HepG2 (cell line): ENCODE measurements around the gene TBC1D12. TPM values are rescaled to one million over a fixed set of nuclear protein-coding genes. Genes with fewer than 3 reads are reported as not detected.

Experiments
- ATAC-seq: fragments of 200-7000 bp; cut with Tn5 transposase; 3 replicates; pipeline ENCODE4 v1.9.1; 2020; ENCODE audit warnings: mild to moderate bottlenecking, moderate library complexity
- BruUV-seq: library from RNA; stranded (reverse); fragments of 400-500 nt; replicated peaks from 2 replicates; lab custom pipeline; 2021; lab: Mats Ljungman, UMichigan
- CTCF ChIA-PET: fragments of 300-600 bp; formaldehyde crosslinking; extraction: SDS; loops from one replicate; lab custom pipeline; 2021; ENCODE audit warnings: low total read pairs, inconsistent platforms, low intra/inter-chr PET ratio; lab: Yijun Ruan, JAX
- POLR2A ChIA-PET: fragments of 350-600 bp; sonication (Branson Sonifier 250); formaldehyde crosslinking; loops from one replicate; lab custom pipeline; 2020; ENCODE audit warnings: antibody characterized with exemption, inconsistent platforms; lab: Yijun Ruan, JAX
- DNase-seq: peaks from one replicate; pipeline ENCODE4 v3.0.0-alpha.2; 2015; ENCODE audit warnings: low spot score
- FAIRE-seq: peaks from 3 replicates; lab custom pipeline; 2011; peaks lifted over from hg19 to GRCh38; lab: Jason Lieb, UNC
- H2AFZ ChIP-seq: one replicate; pipeline ENCODE4 v1.6.1; 2011; ENCODE audit warnings: low read length, inconsistent platforms
- H3K27ac ChIP-seq: fragments of 300-600 bp; 3 replicates; pipeline ENCODE4 v1.8.0; 2011; ENCODE audit warnings: mixed run types, mild to moderate bottlenecking, mixed read lengths, low read length, inconsistent platforms; ENCODE audit not compliant: insufficient read depth; ENCODE audit errors: extremely low read length
- H3K27me3 ChIP-seq, 2 experiments: fragments of 200-600 bp in 1 of 2; 2 replicates in 1 of 2; 3 replicates in 1 of 2; pipeline versions ENCODE4 v1.6.0 to v1.8.0; 2011; ENCODE audit warnings: low read length in 2 of 2, mild to moderate bottlenecking in 2 of 2, moderate library complexity in 2 of 2, inconsistent platforms in 1 of 2; ENCODE audit not compliant: insufficient read depth in 2 of 2, control insufficient read depth in 1 of 2
- H3K36me3 ChIP-seq, 2 experiments: fragments of 200-600 bp in 1 of 2; replicated peaks in 1 of 2; 2 replicates in 1 of 2; 3 replicates in 1 of 2; pipeline versions ENCODE4 v1.5.1 to v1.8.0; 2011; ENCODE audit warnings: low read length in 2 of 2, inconsistent platforms in 1 of 2; ENCODE audit not compliant: insufficient read depth in 2 of 2, control insufficient read depth in 1 of 2
- H3K4me1 ChIP-seq: 2 replicates; pipeline ENCODE4 v1.5.1; 2012; ENCODE audit warnings: low read length, inconsistent platforms; ENCODE audit not compliant: insufficient read depth
- H3K4me2 ChIP-seq: 2 replicates; pipeline ENCODE4 v1.6.0; 2011; ENCODE audit warnings: low read depth, low read length, inconsistent platforms
- H3K4me3 ChIP-seq, 3 experiments: fragments of 200-600 bp in 1 of 3; sonication (generic), shearing (Covaris generic) in 1 of 3; replicated peaks in 1 of 3; 2 replicates each; pipeline ENCODE4 v1.5.1; 2011 to 2016; ENCODE audit warnings: low read length in 3 of 3, inconsistent platforms in 2 of 3, low read depth in 2 of 3, mild to moderate bottlenecking in 2 of 3, control low read depth in 1 of 3, mixed read lengths in 1 of 3; ENCODE audit not compliant: insufficient read depth in 1 of 3
- H3K79me2 ChIP-seq: one replicate; pipeline ENCODE4 v1.6.1; 2011; ENCODE audit warnings: low read length, inconsistent platforms; ENCODE audit not compliant: insufficient read depth
- H3K9ac ChIP-seq: 2 replicates; pipeline ENCODE4 v1.6.0; 2011; ENCODE audit warnings: mild to moderate bottlenecking, low read depth, low read length, inconsistent platforms; ENCODE audit not compliant: insufficient read depth
- H3K9me3 ChIP-seq: 2 replicates; pipeline ENCODE4 v1.5.1; 2012; ENCODE audit warnings: mild to moderate bottlenecking, low read length
- H4K20me1 ChIP-seq: 2 replicates; pipeline ENCODE4 v1.6.0; 2011; ENCODE audit warnings: inconsistent platforms, mild to moderate bottlenecking, low read length, moderate library complexity; ENCODE audit not compliant: insufficient read depth
- ELF4 ChIP-seq: sonication (generic); formaldehyde crosslinking; IDR thresholded peaks from 2 replicates; pipeline ENCODE4 v1.5.0; 2020; ENCODE audit warnings: missing genetic modification reagents, mild to moderate bottlenecking, moderate library complexity, borderline replicate concordance
- FOSL2 ChIP-seq: sonication (generic); formaldehyde crosslinking; IDR thresholded peaks from 2 replicates; pipeline ENCODE4 v1.4.0; 2020; ENCODE audit warnings: missing genetic modification reagents
- REXO4 ChIP-seq: sonication (generic); formaldehyde crosslinking; IDR thresholded peaks from 2 replicates; pipeline ENCODE4 v1.8.0; 2022; ENCODE audit warnings: missing genetic modification reagents, mild to moderate bottlenecking, borderline replicate concordance
- SMAD1 ChIP-seq: sonication (generic); formaldehyde crosslinking; IDR thresholded peaks from 2 replicates; pipeline ENCODE4 v1.4.0; 2020; ENCODE audit warnings: missing genetic modification reagents, low read depth, mild to moderate bottlenecking, borderline replicate concordance
- TP53 ChIP-seq: sonication (generic); formaldehyde crosslinking; conservative IDR thresholded peaks from 2 replicates; pipeline ENCODE4 v1.4.0; 2020; ENCODE audit warnings: missing genetic modification reagents
- ZNF121 ChIP-seq: sonication (generic); formaldehyde crosslinking; IDR thresholded peaks from 2 replicates; pipeline ENCODE4 v1.5.0; 2020; ENCODE audit warnings: mild to moderate bottlenecking, missing genetic modification reagents
- ZNF7 ChIP-seq: IDR thresholded peaks from 2 replicates; pipeline ENCODE4 v1.6.1; 2016; ENCODE audit warnings: missing biosample characterization, missing genetic modification reagents
- WGBS: methylation state at CpG from one replicate; pipeline ENCODE4 v1.1.6; 2017; ENCODE audit warnings: low lambda C conversion rate; 5-methylcytosine and 5-hydroxymethylcytosine counted together
- in situ Hi-C: cut with HindIII; loops from 2 replicates; pipeline ENCODE4 v1.10.0; 2017; ENCODE audit warnings: low pct_unique_long_range_greater_than_20kb; ENCODE audit not compliant: extremely low pct_ligation_motif_present
- intact Hi-C: fragments of 100-400 bp; cut with micrococcal nuclease; formaldehyde crosslinking; loops from one replicate; pipeline ENCODE4 v1.10.0; 2022; ENCODE audit not compliant: unreplicated experiment
- polyA plus RNA-seq, 8 experiments: library from polyadenylated mRNA; depleted of rRNA in 3 of 8; stranded (reverse) in 7 of 8; unstranded in 1 of 8; fragments of >200 nt; fragmentation: Illumina TruSeq in 4 of 8; extraction: Trizol in 4 of 8; gene quantifications; 2 replicates each; pipeline versions ENCODE4 v1.2.1 to v1.2.3, GENCODE V29; 2011 to 2016; ENCODE audit warnings: low read depth in 4 of 8, missing spikeins in 1 of 8, mixed read lengths in 1 of 8; ENCODE audit not compliant: insufficient read depth in 1 of 8
- total RNA-seq, 5 experiments: library from RNA; depleted of rRNA; stranded (reverse); fragments of >200 nt; fragmentation: Illumina TruSeq; extraction: Trizol; gene quantifications; 2 replicates each; pipeline ENCODE4 v1.2.3, GENCODE V29; 2016; ENCODE audit warnings: low read depth in 1 of 5
- TF ChIP-seq, protein P1 (sequence below): sonication (generic); formaldehyde crosslinking; IDR thresholded peaks from 2 replicates; pipeline ENCODE4 v1.4.0; 2020; ENCODE audit warnings: mild to moderate bottlenecking, missing genetic modification reagents
- TF ChIP-seq, protein P2 (sequence below): sonication (generic); formaldehyde crosslinking; IDR thresholded peaks from one replicate; pipeline ENCODE4 v1.5.1; 2020; ENCODE audit warnings: mild to moderate bottlenecking, missing genetic modification reagents; ENCODE audit errors: not compliant biosample characterization

Gene TBC1D12
- total and polyA plus RNA-seq, 2 of the 13 experiments (the other 11 are each of a cell fraction or from before 2014, with no cell fraction given) = 5.7 to 6.2 TPM

DNA sequence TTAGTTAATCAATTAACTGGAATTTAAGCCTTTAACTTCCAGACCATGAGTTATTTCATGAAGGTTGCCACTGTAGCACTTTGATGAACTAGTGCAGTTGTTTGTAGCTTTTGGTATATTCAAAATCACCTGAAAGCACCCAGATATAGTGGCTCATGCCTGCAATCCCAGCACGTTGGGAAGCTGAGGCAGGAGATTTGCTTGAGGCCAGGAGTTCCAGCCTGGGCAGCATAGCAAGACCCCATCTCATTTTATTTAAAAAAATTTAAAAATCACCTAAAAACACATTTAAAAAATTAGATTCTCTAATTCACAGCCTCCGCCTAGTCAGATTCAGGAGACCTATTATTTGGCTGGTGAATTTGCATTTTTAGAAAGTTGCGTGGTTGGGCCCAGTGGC, 9.0 kb downstream of the TBC1D12 start:
- Histone ChIP-seq H3K27me3 (no peaks in the 10 kb centered on the region), H3K79me2 (peaks cover 68% of the 10 kb centered on the region), H2AFZ (no peak overlapping the region), H3K9me3 (no peaks in the 10 kb centered on the region), H3K4me3 (no peak overlapping the region), H3K9ac (no peak overlapping the region)
- in situ Hi-C loops (no loop called here), intact Hi-C loops (no loop called here)
- no TSS peak for BruUV-seq
- CTCF ChIA-PET = no interaction called here
- ATAC-seq = no peak
- no peak for DNase-seq
- no peak for TF ChIP-seq TP53 (CRISPR knock-in tag)
- TF ChIP-seq REXO4 (CRISPR knock-in tag) = no peak
- peak; percentile 70 for TF ChIP-seq ZNF121 (CRISPR knock-in tag)
- TF ChIP-seq SMAD1 (CRISPR knock-in tag) = no peak
- TF ChIP-seq, all 625 proteins: peak for 1
- Histone ChIP-seq H3K4me2 (no peak overlapping the region), H3K4me1 (peaks cover 36% of the 10 kb centered on the region), H3K27ac (no peak overlapping the region), H4K20me1 (peaks cover under 1% of the 10 kb centered on the region; the same call in 1 of the 2 replicates), H3K36me3 (no peaks in the 10 kb centered on the region)
- 100% methylated on average over 3 of the region's 3 CpGs for WGBS
- POLR2A ChIA-PET = interaction anchor here (1.0 kb wide), 1 partner anchor 10 kb away, joined by 4 read pairs; no protein-coding TSS in a partner anchor
- FAIRE-seq = no peak

DNA sequence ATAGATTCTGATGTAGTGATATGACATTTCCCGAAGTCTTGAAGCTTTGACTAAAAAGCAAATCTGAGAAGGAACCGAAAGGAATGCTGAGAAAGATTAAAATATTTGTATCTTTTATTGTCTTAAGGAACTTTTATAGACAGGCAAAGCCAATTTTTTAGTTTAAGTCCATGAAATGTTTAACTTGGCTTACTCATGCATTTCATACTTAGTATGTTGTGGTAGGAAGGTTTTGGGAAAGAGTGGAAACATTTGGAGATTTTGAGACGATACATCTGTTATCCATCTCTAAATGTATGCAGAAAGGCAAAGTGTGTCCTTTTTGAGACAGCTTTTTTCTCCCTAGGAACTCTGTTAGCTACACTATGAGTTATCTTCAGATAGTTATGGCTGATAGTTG, 10.1 kb downstream of the TBC1D12 start:
- Histone ChIP-seq H4K20me1 (no peaks in the 10 kb centered on the region), H2AFZ (no peak overlapping the region), H3K4me3 (no peak overlapping the region), H3K27me3 (no peaks in the 10 kb centered on the region), H3K4me2 (no peak overlapping the region), H3K27ac (no peak overlapping the region), H3K79me2 (peaks cover 61% of the 10 kb centered on the region), H3K4me1 (peaks cover 24% of the 10 kb centered on the region), H3K9me3 (no peaks in the 10 kb centered on the region), H3K36me3 (no peaks in the 10 kb centered on the region), H3K9ac (no peak overlapping the region)
- no peak for FAIRE-seq
- in situ Hi-C loops = no loop called here
- WGBS = 91% methylated on average over 3 of the region's 3 CpGs
- no peak for DNase-seq
- intact Hi-C loops = no loop called here
- CTCF ChIA-PET = no interaction called here
- no peak for ATAC-seq
- POLR2A ChIA-PET = no interaction called here
- no TSS peak for BruUV-seq
- TF ChIP-seq, protein P1, sequence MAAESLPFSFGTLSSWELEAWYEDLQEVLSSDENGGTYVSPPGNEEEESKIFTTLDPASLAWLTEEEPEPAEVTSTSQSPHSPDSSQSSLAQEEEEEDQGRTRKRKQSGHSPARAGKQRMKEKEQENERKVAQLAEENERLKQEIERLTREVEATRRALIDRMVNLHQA (CRISPR knock-in tag) = no peak
- TF ChIP-seq, protein P2, sequence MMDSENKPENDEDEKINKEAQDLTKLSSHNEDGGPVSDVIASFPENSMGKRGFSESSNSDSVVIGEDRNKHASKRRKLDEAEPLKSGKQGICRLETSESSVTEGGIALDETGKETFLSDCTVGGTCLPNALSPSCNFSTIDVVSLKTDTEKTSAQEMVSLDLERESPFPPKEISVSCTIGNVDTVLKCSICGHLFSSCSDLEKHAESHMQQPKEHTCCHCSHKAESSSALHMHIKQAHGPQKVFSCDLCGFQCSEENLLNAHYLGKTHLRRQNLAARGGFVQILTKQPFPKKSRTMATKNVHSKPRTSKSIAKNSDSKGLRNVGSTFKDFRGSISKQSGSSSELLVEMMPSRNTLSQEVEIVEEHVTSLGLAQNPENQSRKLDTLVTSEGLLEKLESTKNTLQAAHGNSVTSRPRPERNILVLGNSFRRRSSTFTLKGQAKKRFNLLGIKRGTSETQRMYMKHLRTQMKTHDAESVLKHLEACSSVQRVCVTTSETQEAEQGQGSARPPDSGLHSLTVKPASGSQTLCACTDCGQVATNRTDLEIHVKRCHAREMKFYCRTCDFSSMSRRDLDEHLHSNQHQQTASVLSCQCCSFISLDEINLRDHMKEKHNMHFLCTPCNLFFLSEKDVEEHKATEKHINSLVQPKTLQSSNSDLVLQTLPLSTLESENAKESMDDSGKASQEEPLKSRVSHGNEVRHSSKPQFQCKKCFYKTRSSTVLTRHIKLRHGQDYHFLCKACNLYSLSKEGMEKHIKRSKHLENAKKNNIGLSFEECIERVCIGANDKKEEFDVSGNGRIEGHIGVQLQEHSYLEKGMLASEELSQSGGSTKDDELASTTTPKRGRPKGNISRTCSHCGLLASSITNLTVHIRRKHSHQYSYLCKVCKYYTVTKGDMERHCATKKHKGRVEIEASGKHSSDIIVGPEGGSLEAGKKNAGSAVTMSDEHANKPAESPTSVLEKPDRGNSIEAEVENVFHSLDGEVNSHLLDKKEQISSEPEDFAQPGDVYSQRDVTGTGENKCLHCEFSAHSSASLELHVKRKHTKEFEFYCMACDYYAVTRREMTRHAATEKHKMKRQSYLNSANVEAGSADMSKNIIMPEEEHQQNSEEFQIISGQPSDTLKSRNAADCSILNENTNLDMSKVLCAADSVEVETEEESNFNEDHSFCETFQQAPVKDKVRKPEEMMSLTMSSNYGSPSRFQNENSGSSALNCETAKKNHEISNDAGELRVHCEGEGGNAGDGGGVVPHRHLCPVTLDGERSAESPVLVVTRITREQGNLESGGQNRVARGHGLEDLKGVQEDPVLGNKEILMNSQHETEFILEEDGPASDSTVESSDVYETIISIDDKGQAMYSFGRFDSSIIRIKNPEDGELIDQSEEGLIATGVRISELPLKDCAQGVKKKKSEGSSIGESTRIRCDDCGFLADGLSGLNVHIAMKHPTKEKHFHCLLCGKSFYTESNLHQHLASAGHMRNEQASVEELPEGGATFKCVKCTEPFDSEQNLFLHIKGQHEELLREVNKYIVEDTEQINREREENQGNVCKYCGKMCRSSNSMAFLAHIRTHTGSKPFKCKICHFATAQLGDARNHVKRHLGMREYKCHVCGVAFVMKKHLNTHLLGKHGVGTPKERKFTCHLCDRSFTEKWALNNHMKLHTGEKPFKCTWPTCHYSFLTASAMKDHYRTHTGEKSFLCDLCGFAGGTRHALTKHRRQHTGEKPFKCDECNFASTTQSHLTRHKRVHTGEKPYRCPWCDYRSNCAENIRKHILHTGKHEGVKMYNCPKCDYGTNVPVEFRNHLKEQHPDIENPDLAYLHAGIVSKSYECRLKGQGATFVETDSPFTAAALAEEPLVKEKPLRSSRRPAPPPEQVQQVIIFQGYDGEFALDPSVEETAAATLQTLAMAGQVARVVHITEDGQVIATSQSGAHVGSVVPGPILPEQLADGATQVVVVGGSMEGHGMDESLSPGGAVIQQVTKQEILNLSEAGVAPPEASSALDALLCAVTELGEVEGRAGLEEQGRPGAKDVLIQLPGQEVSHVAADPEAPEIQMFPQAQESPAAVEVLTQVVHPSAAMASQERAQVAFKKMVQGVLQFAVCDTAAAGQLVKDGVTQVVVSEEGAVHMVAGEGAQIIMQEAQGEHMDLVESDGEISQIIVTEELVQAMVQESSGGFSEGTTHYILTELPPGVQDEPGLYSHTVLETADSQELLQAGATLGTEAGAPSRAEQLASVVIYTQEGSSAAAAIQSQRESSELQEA = no peak
- TF ChIP-seq ELF4 (CRISPR knock-in tag) (no peak), ZNF7 (no peak), FOSL2 (CRISPR knock-in tag) (no peak)
